Gastroesophageal sphincter (tissue), 3 donors: Measurements from ENCODE around the gene TDRD9.

Source experiments
- EP300 ChIP-seq: sonication (generic); formaldehyde crosslinking; IDR thresholded peaks from one replicate; pipeline ENCODE4 v1.6.1; 2017; ENCODE audit warnings: antibody characterized with exemption, mild to moderate bottlenecking
- POLR2A ChIP-seq, 2 donors: fragments of 450-650 bp; IDR thresholded peaks; one replicate each; pipeline ENCODE4 v1.6.1; 2017; ENCODE audit warnings: antibody characterized with exemption in 2 of 2, mild to moderate bottlenecking in 2 of 2, moderate library complexity in 1 of 2
- POLR2AphosphoS5 ChIP-seq: sonication (generic); formaldehyde crosslinking; IDR thresholded peaks from one replicate; pipeline ENCODE4 v1.6.1; 2017; ENCODE audit warnings: antibody characterized with exemption
- TF ChIP-seq, protein P1 (sequence below), 4 experiments: fragments of 200-600 bp in 2 of 4; fragments of 450-650 bp in 2 of 4; sonication (generic) in 1 of 4; IDR thresholded peaks; one replicate each; pipeline ENCODE4 v1.5.1; 2017 to 2019; ENCODE audit warnings: antibody characterized with exemption in 4 of 4, mild to moderate bottlenecking in 2 of 4, moderate library complexity in 2 of 4

DNA sequence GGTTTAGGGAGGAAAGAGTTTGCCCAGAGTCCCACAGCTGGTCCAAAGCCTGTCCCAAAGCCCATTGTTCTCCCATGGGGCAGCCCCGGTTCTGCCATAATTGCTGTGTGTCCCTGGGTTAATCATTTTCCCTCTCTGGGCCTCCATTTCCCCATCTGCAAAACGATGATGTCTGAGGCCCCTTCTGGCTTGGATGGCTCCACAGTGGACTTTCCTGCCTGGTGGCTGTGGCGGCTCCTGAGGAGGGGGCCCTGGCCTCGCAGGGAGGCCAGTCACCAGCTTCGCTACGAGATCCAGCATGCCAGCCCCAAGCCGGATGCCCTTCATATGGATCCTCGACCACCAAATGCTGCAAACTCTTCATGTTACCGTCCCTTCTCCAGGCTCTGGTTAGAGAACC, 43.4 kb upstream of the TDRD9 start:
- TF ChIP-seq POLR2A (IDR thresholded peaks at IDR 0.05) (no peak), POLR2AphosphoS5 (no peak), EP300 (no peak)
- TF ChIP-seq, protein P1, sequence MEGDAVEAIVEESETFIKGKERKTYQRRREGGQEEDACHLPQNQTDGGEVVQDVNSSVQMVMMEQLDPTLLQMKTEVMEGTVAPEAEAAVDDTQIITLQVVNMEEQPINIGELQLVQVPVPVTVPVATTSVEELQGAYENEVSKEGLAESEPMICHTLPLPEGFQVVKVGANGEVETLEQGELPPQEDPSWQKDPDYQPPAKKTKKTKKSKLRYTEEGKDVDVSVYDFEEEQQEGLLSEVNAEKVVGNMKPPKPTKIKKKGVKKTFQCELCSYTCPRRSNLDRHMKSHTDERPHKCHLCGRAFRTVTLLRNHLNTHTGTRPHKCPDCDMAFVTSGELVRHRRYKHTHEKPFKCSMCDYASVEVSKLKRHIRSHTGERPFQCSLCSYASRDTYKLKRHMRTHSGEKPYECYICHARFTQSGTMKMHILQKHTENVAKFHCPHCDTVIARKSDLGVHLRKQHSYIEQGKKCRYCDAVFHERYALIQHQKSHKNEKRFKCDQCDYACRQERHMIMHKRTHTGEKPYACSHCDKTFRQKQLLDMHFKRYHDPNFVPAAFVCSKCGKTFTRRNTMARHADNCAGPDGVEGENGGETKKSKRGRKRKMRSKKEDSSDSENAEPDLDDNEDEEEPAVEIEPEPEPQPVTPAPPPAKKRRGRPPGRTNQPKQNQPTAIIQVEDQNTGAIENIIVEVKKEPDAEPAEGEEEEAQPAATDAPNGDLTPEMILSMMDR (IDR thresholded peaks at IDR 0.05): no peak
